CD4-positive, alpha-beta T cell (primary cell): ENCODE data around the gene FAAP20. TPM values are rescaled to one million over a fixed set of nuclear protein-coding genes. Genes with fewer than 3 reads are reported as not detected.

Experiments used
- ATAC-seq: fragments of 200-7000 bp; cut with Tn5 transposase; one replicate; pipeline ENCODE4 v1.10.0; 2022; ENCODE audit warnings: mild to moderate bottlenecking; ENCODE audit not compliant: poor library complexity
- CTCF ChIA-PET: fragments of 350-600 bp; sonication (Branson Sonifier 250); formaldehyde crosslinking; loops from one replicate; lab custom pipeline; 2021; ENCODE audit warnings: antibody characterized with exemption, inconsistent platforms; lab: Charles Lee
- POLR2A ChIA-PET: fragments of 350-600 bp; sonication (Branson Sonifier 250); formaldehyde crosslinking; loops from one replicate; lab custom pipeline; 2021; ENCODE audit warnings: antibody characterized with exemption, inconsistent platforms; lab: Charles Lee
- DNase-seq, 14 experiments: peaks; one replicate each; pipeline ENCODE4 v3.0.0-alpha.2; 2013 to 2020; ENCODE audit warnings: mixed read lengths in 2 of 14
- H3K27ac ChIP-seq, 2 donors: one replicate each; pipeline versions ENCODE4 v1.5.1 to v1.7.0; 2013; ENCODE audit warnings: low read length in 2 of 2, low read depth in 1 of 2, mild to moderate bottlenecking in 1 of 2
- H3K27me3 ChIP-seq, 2 experiments: 1 replicate in 1 of 2; 2 replicates in 1 of 2; pipeline versions ENCODE4 v1.6.1 to v1.7.0; 2013; ENCODE audit warnings: low read length in 2 of 2, control low read depth in 1 of 2, mild to moderate bottlenecking in 1 of 2, moderate library complexity in 1 of 2; ENCODE audit not compliant: insufficient read depth in 2 of 2, control insufficient read depth in 1 of 2
- H3K36me3 ChIP-seq: one replicate; pipeline ENCODE4 v1.6.1; 2013; ENCODE audit warnings: low read length, control low read depth; ENCODE audit not compliant: insufficient read depth
- H3K4me1 ChIP-seq: one replicate; pipeline ENCODE4 v1.6.1; 2013; ENCODE audit warnings: low read length, control low read depth; ENCODE audit not compliant: insufficient read depth
- H3K4me3 ChIP-seq: one replicate; pipeline ENCODE4 v1.5.1; 2013; ENCODE audit warnings: mild to moderate bottlenecking, low read length, moderate library complexity
- H3K9me3 ChIP-seq, 2 experiments: 1 replicate in 1 of 2; 2 replicates in 1 of 2; pipeline versions ENCODE4 v1.6.1 to v1.7.0; 2013; ENCODE audit warnings: low read length in 2 of 2, mild to moderate bottlenecking in 2 of 2, control low read depth in 1 of 2, moderate library complexity in 1 of 2; ENCODE audit not compliant: control insufficient read depth in 1 of 2, insufficient read depth in 1 of 2
- H3K27ac Mint-ChIP-seq: one replicate; pipeline ENCODE4 v1.8.0; 2020; ENCODE audit warnings: mixed read lengths
- H3K27me3 Mint-ChIP-seq: one replicate; pipeline ENCODE4 v1.8.0; 2021; ENCODE audit warnings: mixed read lengths
- H3K36me3 Mint-ChIP-seq: one replicate; pipeline ENCODE4 v1.8.0; 2021; ENCODE audit warnings: low read depth, mixed read lengths
- H3K4me1 Mint-ChIP-seq: one replicate; pipeline ENCODE4 v1.8.0; 2021; ENCODE audit warnings: low read depth, mixed read lengths
- H3K4me3 Mint-ChIP-seq: one replicate; pipeline ENCODE4 v1.8.0; 2020; ENCODE audit warnings: mild to moderate bottlenecking, mixed read lengths
- H3K9me3 Mint-ChIP-seq: one replicate; pipeline ENCODE4 v1.8.0; 2020; ENCODE audit warnings: mixed read lengths
- CTCF ChIP-seq: fragments of 200-600 bp; IDR thresholded peaks from one replicate; pipeline ENCODE4 v1.8.0; 2022; ENCODE audit warnings: antibody characterized with exemption, mild to moderate bottlenecking
- intact Hi-C, 2 experiments: fragments of 100-400 bp; cut with DNase I in 1 of 2; cut with micrococcal nuclease in 1 of 2; formaldehyde crosslinking; loops; one replicate each; pipeline versions ENCODE4 v1.15.1 to v1.9.0; 2023 to 2025; cut with DNase I, micrococcal nuclease
- total RNA-seq, 174 experiments: library from RNA in 2 of 174; stranded (reverse) in 2 of 174; gene quantifications; one replicate each; pipeline ENCODE4 v1.2.3 and lab custom pipeline; 2021 to 2026

FAAP20 gene
- total RNA-seq, 2 experiments from 2014 or later: 51.7 to 53.1 TPM

- H3K27me3 ChIP-seq: no peaks in the 10 kb centered on the region
- H3K36me3 ChIP-seq: peaks cover 3% of the 10 kb centered on the region
- DNase-seq: no peak
- ChIA-PET POLR2A (no interaction called here), CTCF (no interaction called here)
- H3K4me3 ChIP-seq: no peak overlapping the region
- H3K27ac Mint-ChIP-seq: no peak overlapping the region
- H3K9me3 Mint-ChIP-seq: no peaks in the 10 kb centered on the region
- H3K27me3 Mint-ChIP-seq: no peaks in the 10 kb centered on the region
- H3K4me1 ChIP-seq: peaks cover 10% of the 10 kb centered on the region
- no peak overlapping the region for H3K27ac ChIP-seq
- intact Hi-C loops: no loop called here
- no peak for TF ChIP-seq CTCF
- no peaks in the 10 kb centered on the region for H3K4me1 Mint-ChIP-seq
- H3K36me3 Mint-ChIP-seq: no peaks in the 10 kb centered on the region
- no peak overlapping the region for H3K4me3 Mint-ChIP-seq
- H3K9me3 ChIP-seq: peaks cover 0 to 5% of the 10 kb centered on the region in 2 experiments
- no peak for ATAC-seq
These were observed 24.4 kb downstream of the FAAP20 start for GRCh38 chr1:2170211-2170610.

DNA sequence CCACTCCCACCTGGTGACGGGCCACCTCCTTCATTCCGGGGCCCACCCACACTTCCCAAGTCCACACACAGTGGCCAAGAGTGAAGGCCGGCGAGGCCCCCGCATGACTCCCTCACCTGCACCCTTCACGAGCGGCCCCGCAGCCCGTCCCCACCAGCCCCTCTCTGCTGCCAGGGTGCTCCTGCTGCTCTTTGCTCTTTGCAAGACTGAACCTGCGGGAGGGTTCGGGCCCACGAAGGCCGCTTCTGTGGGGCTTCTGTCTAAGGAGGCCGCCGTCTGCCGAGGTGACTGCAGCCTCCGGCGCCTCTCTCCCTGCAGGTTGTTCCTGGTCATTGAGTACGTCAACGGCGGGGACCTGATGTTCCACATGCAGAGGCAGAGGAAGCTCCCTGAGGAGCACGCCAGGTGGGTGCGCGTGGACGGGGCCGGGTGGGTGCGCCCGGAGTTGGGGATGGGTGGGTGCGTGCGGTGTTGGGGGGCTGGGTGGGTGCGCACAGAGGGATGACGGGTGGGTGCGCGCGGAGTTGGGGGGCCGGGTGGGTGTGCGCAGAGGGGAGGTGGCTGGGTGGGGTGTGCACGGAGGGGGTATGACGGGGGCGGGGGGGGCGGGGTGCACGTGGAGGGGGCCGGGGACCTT, 25.3 kb downstream of the FAAP20 start:
- POLR2A ChIA-PET: no interaction called here
- CTCF ChIA-PET: no interaction called here
- no peaks in the 10 kb centered on the region for H3K27me3 ChIP-seq
- no peak for TF ChIP-seq CTCF
- no peak overlapping the region for H3K27ac ChIP-seq
- Mint-ChIP-seq H3K27me3 (no peaks in the 10 kb centered on the region), H3K27ac (no peak overlapping the region), H3K36me3 (no peaks in the 10 kb centered on the region), H3K4me3 (no peak overlapping the region), H3K4me1 (no peaks in the 10 kb centered on the region), H3K9me3 (no peaks in the 10 kb centered on the region)
- H3K4me1 ChIP-seq: peaks cover 5% of the 10 kb centered on the region
- H3K4me3 ChIP-seq: no peak overlapping the region
- intact Hi-C loops: no loop called here
- peaks cover 0 to 5% of the 10 kb centered on the region in 2 experiments for H3K9me3 ChIP-seq
- DNase-seq (no peak), ATAC-seq (no peak)
- peaks cover 3% of the 10 kb centered on the region for H3K36me3 ChIP-seq

GRCh38 chr1:2168535-2168934, 26.0 kb downstream of the FAAP20 start:
- Mint-ChIP-seq H3K9me3 (no peaks in the 10 kb centered on the region), H3K27ac (no peak overlapping the region), H3K4me1 (no peaks in the 10 kb centered on the region), H3K36me3 (no peaks in the 10 kb centered on the region), H3K4me3 (no peak overlapping the region), H3K27me3 (no peaks in the 10 kb centered on the region)
- Histone ChIP-seq H3K9me3 (peaks cover 0 to 8% of the 10 kb centered on the region in 2 experiments), H3K27ac (no peak overlapping the region), H3K4me3 (no peak overlapping the region), H3K36me3 (peaks cover 3% of the 10 kb centered on the region), H3K4me1 (no peaks in the 10 kb centered on the region), H3K27me3 (no peaks in the 10 kb centered on the region)
- POLR2A ChIA-PET: no interaction called here
- CTCF ChIA-PET: no interaction called here
- TF ChIP-seq CTCF: no peak
- DNase-seq (no peak), ATAC-seq (no peak)
- intact Hi-C loops: no loop called here
